GM20000 (cell line): ENCODE data around the gene EHD4.

Source experiments
- DNase-seq: peaks from one replicate; pipeline ENCODE4 v3.0.0; 2012; ENCODE audit warnings: low spot score
- TF ChIP-seq, protein P1 (sequence below): IDR thresholded peaks from 2 replicates; pipeline ENCODE4 v1.5.1; 2012; ENCODE audit warnings: mild to moderate bottlenecking, control low read depth; ENCODE audit errors: extremely low read depth, missing control alignments

The EHD4 gene

GRCh38 chr15:41851755-41852370 is 120.5 kb downstream of the EHD4 start:
- TF ChIP-seq, protein P1, sequence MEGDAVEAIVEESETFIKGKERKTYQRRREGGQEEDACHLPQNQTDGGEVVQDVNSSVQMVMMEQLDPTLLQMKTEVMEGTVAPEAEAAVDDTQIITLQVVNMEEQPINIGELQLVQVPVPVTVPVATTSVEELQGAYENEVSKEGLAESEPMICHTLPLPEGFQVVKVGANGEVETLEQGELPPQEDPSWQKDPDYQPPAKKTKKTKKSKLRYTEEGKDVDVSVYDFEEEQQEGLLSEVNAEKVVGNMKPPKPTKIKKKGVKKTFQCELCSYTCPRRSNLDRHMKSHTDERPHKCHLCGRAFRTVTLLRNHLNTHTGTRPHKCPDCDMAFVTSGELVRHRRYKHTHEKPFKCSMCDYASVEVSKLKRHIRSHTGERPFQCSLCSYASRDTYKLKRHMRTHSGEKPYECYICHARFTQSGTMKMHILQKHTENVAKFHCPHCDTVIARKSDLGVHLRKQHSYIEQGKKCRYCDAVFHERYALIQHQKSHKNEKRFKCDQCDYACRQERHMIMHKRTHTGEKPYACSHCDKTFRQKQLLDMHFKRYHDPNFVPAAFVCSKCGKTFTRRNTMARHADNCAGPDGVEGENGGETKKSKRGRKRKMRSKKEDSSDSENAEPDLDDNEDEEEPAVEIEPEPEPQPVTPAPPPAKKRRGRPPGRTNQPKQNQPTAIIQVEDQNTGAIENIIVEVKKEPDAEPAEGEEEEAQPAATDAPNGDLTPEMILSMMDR = no peak
- no peak for DNase-seq

GRCh38 chr15:41851167-41851523 is 121.2 kb downstream of the EHD4 start:
- no peak for DNase-seq
- TF ChIP-seq, protein P1 = no peak

DNA sequence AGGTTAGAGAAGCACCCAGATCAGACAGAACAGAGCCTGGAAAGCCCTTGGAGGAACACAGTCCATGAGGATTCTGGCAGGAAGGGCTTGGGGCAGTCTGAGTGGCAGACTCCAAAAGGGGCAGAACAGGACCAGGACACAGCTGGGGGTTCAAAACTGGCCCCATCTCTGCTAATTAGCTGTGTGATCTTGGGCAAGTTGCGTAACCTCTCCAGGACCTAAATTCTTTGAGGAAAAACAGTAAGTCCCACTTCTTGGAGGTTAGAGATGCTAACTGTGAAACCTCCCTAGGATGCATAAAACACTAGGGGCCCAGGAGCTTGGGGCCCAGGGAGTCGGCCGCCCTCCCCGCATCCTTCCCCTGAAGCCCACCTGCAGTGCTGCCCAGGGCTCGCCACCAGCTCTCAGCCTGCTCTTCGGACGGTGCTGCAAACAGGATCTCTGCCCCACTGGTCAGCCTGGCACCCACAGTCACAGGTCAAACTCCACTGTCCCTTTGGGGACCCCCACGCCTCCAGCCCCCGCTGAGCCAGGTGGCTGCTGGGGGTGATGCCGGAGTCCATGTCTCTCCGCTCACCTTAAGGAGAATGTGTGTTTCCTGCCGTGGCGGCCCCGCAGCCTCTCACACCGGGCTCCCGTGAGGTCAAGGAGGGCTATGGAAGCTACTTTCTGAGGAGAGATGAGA is 121.7 kb downstream of the EHD4 start:
- TF ChIP-seq, protein P1 = no peak
- DNase-seq = no peak

GRCh38 chr15:41849861-41850260 is 122.5 kb downstream of the EHD4 start:
- no peak for DNase-seq
- TF ChIP-seq, protein P1 = no peak

GRCh38 chr15:41849204-41849603 is 123.2 kb downstream of the EHD4 start:
- no peak for DNase-seq
- TF ChIP-seq, protein P1 = no peak

DNA sequence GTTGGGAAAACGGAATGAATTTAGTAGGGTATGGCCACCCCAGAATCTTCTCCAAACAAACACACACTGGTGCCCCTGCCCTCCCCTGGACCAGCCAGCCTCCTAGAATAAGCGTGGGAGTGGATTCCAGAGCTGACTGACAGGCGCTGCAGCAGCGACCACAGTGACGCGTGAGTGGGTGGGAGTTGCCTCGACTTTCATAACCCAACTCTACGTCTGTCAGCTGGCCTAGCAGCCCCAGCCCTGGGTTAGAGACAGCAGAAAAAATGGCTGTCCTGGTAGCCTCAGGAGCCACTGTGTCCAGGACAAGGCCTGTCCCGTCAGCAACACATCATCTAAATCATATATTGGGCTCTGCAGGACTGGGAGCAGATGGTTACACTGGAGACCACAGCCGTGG is 123.7 kb downstream of the EHD4 start:
- no peak for DNase-seq
- TF ChIP-seq, protein P1 = no peak

- DNase-seq = no peak
- TF ChIP-seq, protein P1 = no peak
These were observed 124.4 kb downstream of the EHD4 start for GRCh38 chr15:41847981-41848380.
